WI38 (cell line): ENCODE results near the gene OR56A3.

ENCODE experiments used
- H3K4me3 ChIP-seq: 2 replicates; pipeline ENCODE4 v1.5.1; 2011; ENCODE audit warnings: low read depth, mild to moderate bottlenecking, control low read depth, low read length
- TF ChIP-seq, protein P1 (sequence below): IDR thresholded peaks from 2 replicates; pipeline ENCODE4 v1.5.1; 2012; ENCODE audit warnings: low read depth, mild to moderate bottlenecking, control low read depth, low read length

The OR56A3 gene

DNA sequence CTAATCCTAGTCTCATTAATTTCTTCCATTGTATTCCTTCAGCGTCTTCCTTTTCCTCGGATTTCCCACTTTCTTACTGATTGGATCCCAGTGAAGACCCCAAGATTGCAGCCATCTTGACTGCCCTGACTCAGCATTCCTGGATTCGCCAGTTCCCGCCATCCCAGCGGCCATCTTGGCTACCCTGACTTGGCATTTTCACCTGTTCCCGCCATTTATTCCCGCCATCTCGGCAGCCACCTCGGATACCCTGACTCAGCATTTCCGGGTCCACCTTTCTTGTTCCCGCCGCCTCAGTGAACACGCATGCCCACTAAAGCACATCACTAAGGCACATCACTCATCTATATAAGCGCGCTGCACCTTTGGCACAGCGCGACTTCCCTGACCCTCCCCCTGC, 13.8 kb upstream of the OR56A3 start:
- TF ChIP-seq, protein P1, sequence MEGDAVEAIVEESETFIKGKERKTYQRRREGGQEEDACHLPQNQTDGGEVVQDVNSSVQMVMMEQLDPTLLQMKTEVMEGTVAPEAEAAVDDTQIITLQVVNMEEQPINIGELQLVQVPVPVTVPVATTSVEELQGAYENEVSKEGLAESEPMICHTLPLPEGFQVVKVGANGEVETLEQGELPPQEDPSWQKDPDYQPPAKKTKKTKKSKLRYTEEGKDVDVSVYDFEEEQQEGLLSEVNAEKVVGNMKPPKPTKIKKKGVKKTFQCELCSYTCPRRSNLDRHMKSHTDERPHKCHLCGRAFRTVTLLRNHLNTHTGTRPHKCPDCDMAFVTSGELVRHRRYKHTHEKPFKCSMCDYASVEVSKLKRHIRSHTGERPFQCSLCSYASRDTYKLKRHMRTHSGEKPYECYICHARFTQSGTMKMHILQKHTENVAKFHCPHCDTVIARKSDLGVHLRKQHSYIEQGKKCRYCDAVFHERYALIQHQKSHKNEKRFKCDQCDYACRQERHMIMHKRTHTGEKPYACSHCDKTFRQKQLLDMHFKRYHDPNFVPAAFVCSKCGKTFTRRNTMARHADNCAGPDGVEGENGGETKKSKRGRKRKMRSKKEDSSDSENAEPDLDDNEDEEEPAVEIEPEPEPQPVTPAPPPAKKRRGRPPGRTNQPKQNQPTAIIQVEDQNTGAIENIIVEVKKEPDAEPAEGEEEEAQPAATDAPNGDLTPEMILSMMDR, result no peak
- H3K4me3 ChIP-seq, result no peak overlapping the region

DNA sequence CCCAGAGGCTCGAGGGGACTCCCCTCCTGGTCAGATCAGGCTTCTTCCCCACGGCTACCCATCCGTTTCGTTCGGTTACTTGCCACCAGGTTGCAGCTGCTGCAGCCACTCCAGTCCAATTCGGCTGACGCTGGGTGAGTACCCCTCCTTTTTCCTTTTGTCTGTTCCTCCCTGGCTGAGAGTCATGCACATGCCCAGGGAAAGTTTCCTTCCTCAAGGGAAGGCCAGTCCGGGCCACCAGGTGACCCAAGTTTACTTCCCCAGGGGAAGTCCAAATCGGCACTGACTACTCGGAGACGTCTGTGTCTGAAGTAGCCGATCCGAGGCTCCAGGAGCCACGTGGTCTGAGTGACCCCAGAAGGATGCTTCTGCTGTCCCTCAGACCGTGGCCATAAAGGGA, 13.2 kb upstream of the OR56A3 start:
- no peak overlapping the region for H3K4me3 ChIP-seq
- TF ChIP-seq, protein P1, result no peak

DNA sequence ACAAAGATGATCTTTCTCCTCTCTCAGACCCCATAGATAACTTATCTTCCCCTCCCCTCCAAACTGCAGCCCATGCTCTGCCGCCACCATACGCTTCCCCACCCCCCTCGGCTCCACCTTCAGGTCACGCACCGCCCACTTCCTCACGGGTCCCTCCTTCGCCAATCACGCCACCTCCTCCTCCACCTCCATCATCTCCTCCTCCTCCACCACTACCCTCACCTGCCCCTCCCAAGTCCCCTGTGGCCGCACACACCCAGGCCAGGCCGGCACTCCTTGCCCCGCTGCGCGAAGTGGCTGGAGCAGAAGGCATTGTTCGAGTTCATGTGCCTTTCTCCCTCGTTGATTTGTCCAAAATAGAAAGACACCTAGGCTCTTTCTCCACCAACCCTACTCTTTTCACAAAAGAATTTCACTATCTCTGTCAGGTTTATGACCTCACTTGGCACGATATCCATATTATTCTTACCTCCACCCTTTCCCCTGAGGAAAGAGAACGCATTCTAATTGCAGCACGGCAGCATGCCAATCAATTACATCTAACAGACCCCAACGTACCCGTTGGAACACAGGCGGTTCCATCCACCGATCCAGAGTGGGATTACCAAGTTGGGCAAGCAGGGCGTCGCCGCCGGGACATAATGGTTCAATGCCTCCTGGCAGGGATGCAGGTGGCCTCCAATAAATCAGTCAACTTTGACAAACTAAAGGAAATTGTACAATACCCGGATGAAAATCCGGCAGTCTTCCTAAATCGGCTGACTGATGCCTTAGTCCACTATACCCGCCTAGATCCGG, 12.3 kb upstream of the OR56A3 start:
- no peak overlapping the region for H3K4me3 ChIP-seq
- TF ChIP-seq, protein P1, result no peak

DNA sequence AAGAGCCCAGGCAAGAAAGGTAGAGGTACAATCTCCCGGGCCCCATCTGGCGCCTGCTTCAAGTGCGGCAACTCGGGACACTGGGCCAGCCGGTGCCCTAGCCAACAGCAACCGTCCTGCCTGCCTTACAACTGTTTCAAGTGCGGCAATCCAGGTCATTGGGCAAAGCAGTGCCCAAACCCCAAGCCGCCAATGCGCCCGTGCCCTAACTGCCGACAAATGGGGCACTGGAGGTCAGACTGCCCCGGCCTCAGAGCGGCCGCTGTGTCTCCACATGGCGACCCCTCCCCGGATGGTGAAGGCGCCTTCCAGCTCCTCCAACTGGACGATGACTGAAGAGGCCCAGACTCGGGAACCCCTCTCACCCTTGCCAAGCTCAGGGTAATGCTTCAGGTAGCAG, 11.4 kb upstream of the OR56A3 start:
- no peak overlapping the region for H3K4me3 ChIP-seq
- TF ChIP-seq, protein P1, result no peak

DNA sequence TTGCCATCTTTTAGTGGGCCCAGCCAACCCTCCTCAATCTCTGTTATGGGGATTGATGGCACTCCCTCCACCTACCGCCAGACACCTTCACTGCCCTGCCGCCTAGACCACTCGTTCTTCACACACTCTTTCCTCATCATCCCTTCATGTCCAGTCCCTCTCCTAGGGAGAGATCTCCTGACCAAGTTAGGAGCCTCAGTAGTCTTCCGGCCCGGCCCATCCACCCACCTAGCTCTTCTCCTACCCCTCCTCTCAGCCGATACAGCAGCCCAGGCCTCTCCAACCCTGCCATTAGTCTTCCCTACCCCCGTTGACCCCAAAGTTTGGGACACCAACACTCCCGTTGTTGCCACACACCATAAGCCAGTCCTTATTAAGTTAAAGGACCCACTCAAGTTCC, 11.0 kb upstream of the OR56A3 start:
- H3K4me3 ChIP-seq, result no peak overlapping the region
- TF ChIP-seq, protein P1, result no peak

DNA sequence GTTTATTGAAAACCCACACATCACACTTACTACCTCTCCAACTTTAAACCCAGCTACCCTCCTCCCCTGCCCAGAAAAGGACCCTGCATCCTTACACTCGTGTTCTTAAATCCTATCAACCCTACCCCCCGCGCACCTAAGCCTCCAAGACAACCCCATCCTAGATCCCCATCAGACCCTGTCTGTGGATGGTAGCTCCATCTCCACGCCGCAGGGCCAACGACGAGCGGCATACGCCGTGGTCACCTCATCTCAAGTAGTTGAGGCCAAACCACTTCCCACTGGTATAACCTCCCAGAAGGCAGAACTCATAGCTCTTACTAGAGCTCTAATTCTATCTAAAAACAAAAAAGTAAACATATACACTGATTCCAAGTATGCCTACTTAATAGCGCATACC, 9.4 kb upstream of the OR56A3 start:
- TF ChIP-seq, protein P1, result no peak
- H3K4me3 ChIP-seq, result no peak overlapping the region

DNA sequence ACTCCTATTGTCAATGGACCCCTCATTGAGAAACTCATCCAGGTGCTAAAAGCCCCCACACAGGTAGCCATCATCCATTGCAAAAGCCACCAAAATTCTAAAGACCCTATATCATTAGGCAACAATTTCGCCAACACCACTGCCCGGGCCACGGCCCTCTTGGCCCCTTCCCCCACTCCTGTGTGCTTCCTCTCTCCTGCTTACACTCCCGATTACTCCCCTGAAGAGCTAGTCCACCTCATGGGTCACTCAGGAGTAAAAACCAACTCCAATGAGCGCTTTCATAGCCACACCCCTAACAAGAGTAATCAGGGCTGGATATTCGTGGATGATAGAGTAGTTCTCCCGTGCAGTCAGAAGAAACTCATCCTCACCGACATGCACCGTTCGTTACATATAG, 8.9 kb upstream of the OR56A3 start:
- TF ChIP-seq, protein P1, result no peak
- H3K4me3 ChIP-seq, result no peak overlapping the region
